ENCODE results near the gene ELFN2.

Gene ELFN2

DNA sequence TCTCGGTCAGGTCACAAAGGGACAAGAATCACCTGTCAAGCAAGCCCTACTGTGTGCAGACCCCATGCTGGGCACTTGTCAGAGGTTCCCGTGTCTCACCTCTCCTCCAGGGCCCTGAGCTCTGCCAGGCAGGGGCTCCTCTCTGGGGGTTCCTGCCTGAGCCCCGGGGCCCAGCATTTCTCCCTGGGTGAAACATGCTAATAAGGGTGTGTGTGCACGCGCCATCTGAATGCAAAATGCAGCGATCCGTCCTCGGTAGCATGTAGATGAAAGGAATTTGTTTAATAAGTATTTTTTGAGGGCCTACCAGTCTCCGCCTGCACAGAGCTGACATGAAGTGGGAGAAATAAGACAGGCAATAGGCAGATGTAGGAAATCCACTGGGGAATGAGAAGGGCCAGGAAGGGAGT, 5.8 kb downstream of the ELFN2 start:
- no peak overlapping the region for H2AK5ac ChIP-seq (ENCODE audit: low read length)
- no peak overlapping the region for H3K4me2 ChIP-seq (ENCODE audit: low read length)
- H3K27ac ChIP-seq (ENCODE audit: low read depth, low read length), result no peak overlapping the region
- no peak overlapping the region for H3K9ac ChIP-seq (ENCODE audit: low read length)
- no peak overlapping the region for H3K4ac ChIP-seq (ENCODE audit: low read depth, low read length)
- no peaks in the 10 kb centered on the region for H3K36me3 ChIP-seq (ENCODE audit: control insufficient read depth in 1 of 2, insufficient read depth in 2 of 2, low read length in 2 of 2)
- no peak overlapping the region for H3K23ac ChIP-seq (ENCODE audit: low read length)
- no peak for DNase-seq
- peaks cover 51% of the 10 kb centered on the region for H3K27me3 ChIP-seq (ENCODE audit: insufficient read depth, low read length)
- no peaks in the 10 kb centered on the region for H3K79me2 ChIP-seq (ENCODE audit: control insufficient read depth, insufficient read depth, low read length, poor library complexity)
- no peaks in the 10 kb centered on the region for H3K4me1 ChIP-seq (ENCODE audit: control insufficient read depth in 1 of 2, insufficient read depth in 2 of 2, low read length in 2 of 2)
- H4K91ac ChIP-seq (ENCODE audit: low read depth, low read length), result no peak overlapping the region
- H3K9me3 ChIP-seq (ENCODE audit: insufficient read depth, low read depth, low read length), result peaks cover 16% of the 10 kb centered on the region
- H4K12ac ChIP-seq (ENCODE audit: low read depth, low read length), result no peak overlapping the region
- H2BK120ac ChIP-seq (ENCODE audit: insufficient read depth, low read length, poor library complexity), result no peak overlapping the region
- no peak overlapping the region for H4K8ac ChIP-seq (ENCODE audit: low read depth, low read length)
- no CpG with 5 or more reads among the region's 9 CpGs for WGBS (ENCODE audit: extremely low coverage, insufficient coverage, insufficient read length)
- H3K18ac ChIP-seq (ENCODE audit: low read length), result no peak overlapping the region
- H2AFZ ChIP-seq (ENCODE audit: insufficient read depth, low read length, poor library complexity), result no peak overlapping the region
- no peak overlapping the region for H3K4me3 ChIP-seq (ENCODE audit: low read depth, low read length)
- H2BK5ac ChIP-seq (ENCODE audit: low read depth, low read length, poor library complexity), result no peak overlapping the region
- no peaks in the 10 kb centered on the region for H3K79me1 ChIP-seq (ENCODE audit: low read length)
- no peak overlapping the region for H2BK12ac ChIP-seq (ENCODE audit: low read length)
- no peak overlapping the region for H3K14ac ChIP-seq (ENCODE audit: low read length)

- no peaks in the 10 kb centered on the region for H3K36me3 ChIP-seq (ENCODE audit: control insufficient read depth in 1 of 2, insufficient read depth in 2 of 2, low read length in 2 of 2)
- H3K27me3 ChIP-seq (ENCODE audit: insufficient read depth, low read length), result peaks cover 46% of the 10 kb centered on the region
- H3K23ac ChIP-seq (ENCODE audit: low read length), result no peak overlapping the region
- H2AK5ac ChIP-seq (ENCODE audit: low read length), result no peak overlapping the region
- no peak overlapping the region for H3K14ac ChIP-seq (ENCODE audit: low read length)
- no peak overlapping the region for H3K4ac ChIP-seq (ENCODE audit: low read depth, low read length)
- peaks cover 11% of the 10 kb centered on the region for H3K9me3 ChIP-seq (ENCODE audit: insufficient read depth, low read depth, low read length)
- H3K4me3 ChIP-seq (ENCODE audit: low read depth, low read length), result no peak overlapping the region
- H3K79me1 ChIP-seq (ENCODE audit: low read length), result no peaks in the 10 kb centered on the region
- H3K27ac ChIP-seq (ENCODE audit: low read depth, low read length), result no peak overlapping the region
- H2BK5ac ChIP-seq (ENCODE audit: low read depth, low read length, poor library complexity), result no peak overlapping the region
- WGBS (ENCODE audit: extremely low coverage, insufficient coverage, insufficient read length), result no CpG with 5 or more reads among the region's 18 CpGs
- no peak overlapping the region for H2AFZ ChIP-seq (ENCODE audit: insufficient read depth, low read length, poor library complexity)
- no peak overlapping the region for H2BK120ac ChIP-seq (ENCODE audit: insufficient read depth, low read length, poor library complexity)
- H3K18ac ChIP-seq (ENCODE audit: low read length), result no peak overlapping the region
- no peak overlapping the region for H4K8ac ChIP-seq (ENCODE audit: low read depth, low read length)
- no peak overlapping the region for H4K12ac ChIP-seq (ENCODE audit: low read depth, low read length)
- peak in 1 of 2 donors; percentile 24 for DNase-seq
- H3K4me1 ChIP-seq (ENCODE audit: control insufficient read depth in 1 of 2, insufficient read depth in 2 of 2, low read length in 2 of 2), result no peaks in the 10 kb centered on the region
- no peak overlapping the region for H4K91ac ChIP-seq (ENCODE audit: low read depth, low read length)
- no peak overlapping the region for H3K4me2 ChIP-seq (ENCODE audit: low read length)
- H3K9ac ChIP-seq (ENCODE audit: low read length), result no peak overlapping the region
- no peak overlapping the region for H2BK12ac ChIP-seq (ENCODE audit: low read length)
- H3K79me2 ChIP-seq (ENCODE audit: control insufficient read depth, insufficient read depth, low read length, poor library complexity), result no peaks in the 10 kb centered on the region
Measured at GRCh38 chr22:37420686-37421467, 6.4 kb downstream of the ELFN2 start.

- Histone ChIP-seq H2AK5ac (ENCODE audit: low read length) (no peak overlapping the region), H3K23ac (ENCODE audit: low read length) (no peak overlapping the region), H3K79me2 (ENCODE audit: control insufficient read depth, insufficient read depth, low read length, poor library complexity) (no peaks in the 10 kb centered on the region), H4K12ac (ENCODE audit: low read depth, low read length) (no peak overlapping the region), H3K14ac (ENCODE audit: low read length) (no peak overlapping the region), H3K36me3 (ENCODE audit: control insufficient read depth in 1 of 2, insufficient read depth in 2 of 2, low read length in 2 of 2) (no peaks in the 10 kb centered on the region), H2BK120ac (ENCODE audit: insufficient read depth, low read length, poor library complexity) (no peak overlapping the region), H4K91ac (ENCODE audit: low read depth, low read length) (no peak overlapping the region), H3K79me1 (ENCODE audit: low read length) (no peaks in the 10 kb centered on the region), H3K4ac (ENCODE audit: low read depth, low read length) (no peak overlapping the region), H3K18ac (ENCODE audit: low read length) (no peak overlapping the region), H2BK5ac (ENCODE audit: low read depth, low read length, poor library complexity) (no peak overlapping the region), H3K9ac (ENCODE audit: low read length) (no peak overlapping the region), H4K8ac (ENCODE audit: low read depth, low read length) (no peak overlapping the region), H2BK12ac (ENCODE audit: low read length) (no peak overlapping the region), H2AFZ (ENCODE audit: insufficient read depth, low read length, poor library complexity) (no peak overlapping the region), H3K4me1 (ENCODE audit: control insufficient read depth in 1 of 2, insufficient read depth in 2 of 2, low read length in 2 of 2) (no peaks in the 10 kb centered on the region), H3K4me3 (ENCODE audit: low read depth, low read length) (peak overlapping the region; percentile 46), H3K27me3 (ENCODE audit: insufficient read depth, low read length) (peaks cover 38% of the 10 kb centered on the region), H3K4me2 (ENCODE audit: low read length) (peak overlapping the region; percentile 27), H3K27ac (ENCODE audit: low read depth, low read length) (no peak overlapping the region), H3K9me3 (ENCODE audit: insufficient read depth, low read depth, low read length) (peaks cover 11% of the 10 kb centered on the region)
- WGBS (ENCODE audit: extremely low coverage, insufficient coverage, insufficient read length), result no CpG with 5 or more reads among the region's 70 CpGs
- peak in 1 of 2 donors; percentile 25 for DNase-seq
Measured at GRCh38 chr22:37419969-37420685, 7.2 kb downstream of the ELFN2 start.

- peaks cover 33% of the 10 kb centered on the region for H3K27me3 ChIP-seq (ENCODE audit: insufficient read depth, low read length)
- no CpG with 5 or more reads among the region's 43 CpGs for WGBS (ENCODE audit: extremely low coverage, insufficient coverage, insufficient read length)
- H3K23ac ChIP-seq (ENCODE audit: low read length), result no peak overlapping the region
Measured at GRCh38 chr22:37419370-37419968, 7.8 kb downstream of the ELFN2 start.

More at GRCh38 chr22:37419370-37419968, 7.8 kb downstream of the ELFN2 start:
- H3K9ac ChIP-seq (ENCODE audit: low read length), result no peak overlapping the region
- no peaks in the 10 kb centered on the region for H3K36me3 ChIP-seq (ENCODE audit: control insufficient read depth in 1 of 2, insufficient read depth in 2 of 2, low read length in 2 of 2)
- H3K79me1 ChIP-seq (ENCODE audit: low read length), result no peaks in the 10 kb centered on the region
- no peak overlapping the region for H2BK120ac ChIP-seq (ENCODE audit: insufficient read depth, low read length, poor library complexity)
- no peak overlapping the region for H3K4me3 ChIP-seq (ENCODE audit: low read depth, low read length)
- no peaks in the 10 kb centered on the region for H3K4me1 ChIP-seq (ENCODE audit: control insufficient read depth in 1 of 2, insufficient read depth in 2 of 2, low read length in 2 of 2)
- no peak overlapping the region for H3K18ac ChIP-seq (ENCODE audit: low read length)
- DNase-seq, result no peak
- H3K14ac ChIP-seq (ENCODE audit: low read length), result no peak overlapping the region
- H2AFZ ChIP-seq (ENCODE audit: insufficient read depth, low read length, poor library complexity), result no peak overlapping the region
- H4K91ac ChIP-seq (ENCODE audit: low read depth, low read length), result no peak overlapping the region
- H3K9me3 ChIP-seq (ENCODE audit: insufficient read depth, low read depth, low read length), result peaks cover 11% of the 10 kb centered on the region
- H3K4me2 ChIP-seq (ENCODE audit: low read length), result peak overlapping the region; percentile 27
- no peak overlapping the region for H3K27ac ChIP-seq (ENCODE audit: low read depth, low read length)
- no peak overlapping the region for H3K4ac ChIP-seq (ENCODE audit: low read depth, low read length)
- H3K79me2 ChIP-seq (ENCODE audit: control insufficient read depth, insufficient read depth, low read length, poor library complexity), result no peaks in the 10 kb centered on the region
- H4K12ac ChIP-seq (ENCODE audit: low read depth, low read length), result no peak overlapping the region
- H2BK5ac ChIP-seq (ENCODE audit: low read depth, low read length, poor library complexity), result no peak overlapping the region
- no peak overlapping the region for H4K8ac ChIP-seq (ENCODE audit: low read depth, low read length)
- no peak overlapping the region for H2BK12ac ChIP-seq (ENCODE audit: low read length)
- no peak overlapping the region for H2AK5ac ChIP-seq (ENCODE audit: low read length)

Data from trophoblast cell (in vitro differentiated cells and primary cell).